ENCODE measurements around the gene ADAM12. TPM values are rescaled to one million over a fixed set of nuclear protein-coding genes. Genes with fewer than 3 reads are reported as not detected.

Gene ADAM12
- total RNA-seq, 2 experiments from 2014 or later, result 1.2 to 1.5 TPM

- no peak overlapping the region for H3K4me3 ChIP-seq (ENCODE audit: low read length)
- no peak for TF ChIP-seq CTCF (IDR thresholded peaks at IDR 0.05)
- H3K9me3 ChIP-seq (ENCODE audit: control insufficient read depth in 1 of 2, insufficient read depth in 1 of 2, low read length in 2 of 2), result peaks cover 0 to 24% of the 10 kb centered on the region in 2 experiments
- no peak overlapping the region for H3K27ac Mint-ChIP-seq
- ChIA-PET POLR2A (interaction anchor here (0.7 kb wide), 1 partner anchor 76 kb away, joined by 3 read pairs; no protein-coding TSS in a partner anchor), CTCF (no interaction called here)
- H3K36me3 ChIP-seq (ENCODE audit: insufficient read depth, low read length), result no peaks in the 10 kb centered on the region
- DNase-seq, result peak in 1 of 14 experiments; percentile 8
- H3K27me3 Mint-ChIP-seq, result peaks cover 20% of the 10 kb centered on the region
- no peak overlapping the region for H3K27ac ChIP-seq (ENCODE audit: low read depth in 1 of 2, low read length in 2 of 2)
- peaks cover 14% of the 10 kb centered on the region for H3K4me1 ChIP-seq (ENCODE audit: insufficient read depth, low read length)
- intact Hi-C loops (cut with DNase I, micrococcal nuclease), result no loop called here
- peaks cover 5% of the 10 kb centered on the region in 2 experiments for H3K27me3 ChIP-seq (ENCODE audit: control insufficient read depth in 1 of 2, insufficient read depth in 2 of 2, low read length in 2 of 2)
- no peaks in the 10 kb centered on the region for H3K4me1 Mint-ChIP-seq (ENCODE audit: low read depth)
- H3K4me3 Mint-ChIP-seq, result no peak overlapping the region
- ATAC-seq (ENCODE audit: poor library complexity), result no peak
- peaks cover 2% of the 10 kb centered on the region for H3K9me3 Mint-ChIP-seq
- no peaks in the 10 kb centered on the region for H3K36me3 Mint-ChIP-seq (ENCODE audit: low read depth)
Measured at GRCh38 chr10:126393076-126393475, 4.8 kb upstream of the ADAM12 start.

- Histone ChIP-seq H3K4me1 (ENCODE audit: insufficient read depth, low read length) (peaks cover 11% of the 10 kb centered on the region), H3K9me3 (ENCODE audit: control insufficient read depth in 1 of 2, insufficient read depth in 1 of 2, low read length in 2 of 2) (peaks cover 0 to 26% of the 10 kb centered on the region in 2 experiments), H3K36me3 (ENCODE audit: insufficient read depth, low read length) (no peaks in the 10 kb centered on the region), H3K27ac (ENCODE audit: low read depth in 1 of 2, low read length in 2 of 2) (no peak overlapping the region), H3K27me3 (ENCODE audit: control insufficient read depth in 1 of 2, insufficient read depth in 2 of 2, low read length in 2 of 2) (peaks cover 6 to 7% of the 10 kb centered on the region in 2 experiments), H3K4me3 (ENCODE audit: low read length) (no peak overlapping the region)
- no peaks in the 10 kb centered on the region for H3K4me1 Mint-ChIP-seq (ENCODE audit: low read depth)
- no peaks in the 10 kb centered on the region for H3K36me3 Mint-ChIP-seq (ENCODE audit: low read depth)
- intact Hi-C loops (cut with DNase I, micrococcal nuclease), result no loop called here
- no peak for TF ChIP-seq CTCF (IDR thresholded peaks at IDR 0.05)
- POLR2A ChIA-PET, result interaction anchor here (0.7 kb wide), 1 partner anchor 76 kb away, joined by 3 read pairs; no protein-coding TSS in a partner anchor
- ATAC-seq (ENCODE audit: poor library complexity) (no peak), DNase-seq (no peak)
- no peak overlapping the region for H3K27ac Mint-ChIP-seq
- CTCF ChIA-PET, result no interaction called here
- H3K4me3 Mint-ChIP-seq, result no peak overlapping the region
- H3K9me3 Mint-ChIP-seq, result peaks cover 2% of the 10 kb centered on the region
- H3K27me3 Mint-ChIP-seq, result peaks cover 20% of the 10 kb centered on the region
Measured at GRCh38 chr10:126392469-126392868, 4.2 kb upstream of the ADAM12 start.

- DNase-seq (no peak), ATAC-seq (ENCODE audit: poor library complexity) (no peak)
- POLR2A ChIA-PET, result no interaction called here
Measured at GRCh38 chr10:126392068-126392467, 3.8 kb upstream of the ADAM12 start.

More at GRCh38 chr10:126392068-126392467, 3.8 kb upstream of the ADAM12 start:
- CTCF ChIA-PET, result no interaction called here
- H3K4me3 ChIP-seq (ENCODE audit: low read length), result no peak overlapping the region
- no peak overlapping the region for H3K27ac Mint-ChIP-seq
- no peak overlapping the region for H3K4me3 Mint-ChIP-seq
- H3K27me3 Mint-ChIP-seq, result peaks cover 24% of the 10 kb centered on the region
- no peak for TF ChIP-seq CTCF (IDR thresholded peaks at IDR 0.05)
- peaks cover 2% of the 10 kb centered on the region for H3K36me3 Mint-ChIP-seq (ENCODE audit: low read depth)
- H3K27me3 ChIP-seq (ENCODE audit: control insufficient read depth in 1 of 2, insufficient read depth in 2 of 2, low read length in 2 of 2), result peaks cover 10 to 11% of the 10 kb centered on the region in 2 experiments
- no peaks in the 10 kb centered on the region for H3K4me1 Mint-ChIP-seq (ENCODE audit: low read depth)
- H3K36me3 ChIP-seq (ENCODE audit: insufficient read depth, low read length), result no peaks in the 10 kb centered on the region
- peaks cover 0 to 29% of the 10 kb centered on the region in 2 experiments for H3K9me3 ChIP-seq (ENCODE audit: control insufficient read depth in 1 of 2, insufficient read depth in 1 of 2, low read length in 2 of 2)
- peaks cover 11% of the 10 kb centered on the region for H3K4me1 ChIP-seq (ENCODE audit: insufficient read depth, low read length)
- peaks cover 2% of the 10 kb centered on the region for H3K9me3 Mint-ChIP-seq
- intact Hi-C loops (cut with DNase I, micrococcal nuclease), result no loop called here
- no peak overlapping the region for H3K27ac ChIP-seq (ENCODE audit: low read depth in 1 of 2, low read length in 2 of 2)

Measured in CD4-positive, alpha-beta T cell (primary cell).